IPS-18c (cell line): ENCODE data around the gene EEIG1.

Experiments
- H3K4me3 ChIP-seq: 2 replicates; pipeline ENCODE4 v1.7.0; 2013; ENCODE audit warnings: low read depth, mild to moderate bottlenecking, low read length, moderate library complexity; ENCODE audit not compliant: insufficient read depth
- H3K9me3 ChIP-seq: one replicate; pipeline ENCODE4 v1.6.1; 2013; ENCODE audit warnings: mild to moderate bottlenecking, low read length, moderate library complexity; ENCODE audit not compliant: control insufficient read depth, insufficient read depth

EEIG1 gene

GRCh38 chr9:127937388-127938297, 43.1 kb downstream of the EEIG1 start, which contains the start of gene DPM2:
Gene DPM2, minus strand, starts transcription at chr9:127937854. Its CDS starts 34 bp downstream, at chr9:127937820.
- Histone ChIP-seq H3K4me3 (peak within 1 kb of the TSS; percentile 96), H3K9me3 (peaks cover 2% of the 10 kb centered on the region)

- Histone ChIP-seq H3K9me3 (peaks cover 2% of the 10 kb centered on the region), H3K4me3 (peak overlapping the region; percentile 96)
Observed at GRCh38 chr9:127937056-127937387, 43.8 kb downstream of the EEIG1 start.

- H3K9me3 ChIP-seq = peaks cover 2% of the 10 kb centered on the region
Observed at GRCh38 chr9:127936347-127936852, 44.4 kb downstream of the EEIG1 start.

GRCh38 chr9:127935765-127936221, 45.0 kb downstream of the EEIG1 start:
- no peak overlapping the region for H3K4me3 ChIP-seq
- H3K9me3 ChIP-seq = no peaks in the 10 kb centered on the region

More at GRCh38 chr9:127936347-127936852, 44.4 kb downstream of the EEIG1 start:
- peak overlapping the region; percentile 96; the same call in 1 of the 2 replicates for H3K4me3 ChIP-seq

- no peaks in the 10 kb centered on the region for H3K9me3 ChIP-seq
- H3K4me3 ChIP-seq = no peak overlapping the region
Observed at GRCh38 chr9:127934986-127935385, 45.8 kb downstream of the EEIG1 start.

- Histone ChIP-seq H3K4me3 (no peak overlapping the region), H3K9me3 (no peaks in the 10 kb centered on the region)
Observed at GRCh38 chr9:127934248-127934647, 46.5 kb downstream of the EEIG1 start.

GRCh38 chr9:127931092-127931881, 49.5 kb downstream of the EEIG1 start:
- Histone ChIP-seq H3K9me3 (no peaks in the 10 kb centered on the region), H3K4me3 (peak overlapping the region; percentile 71)
